Stimulated activated CD4-positive, alpha-beta T cell treated with anti-CD3 and anti-CD28 coated beads, Interleukin-2, amount 100 ng/mL, for 48 hours (primary cell): ENCODE data around the gene PLK5.
"Not testable (repeated sequence)": the region's sequence is repeated elsewhere in the genome, so short reads cannot be mapped to it uniquely, and the experiment has no call there.

ENCODE experiments used
- DNase-seq, 2 donors: peaks; one replicate each; pipeline ENCODE4 v3.0.0-alpha.2; 2020

PLK5 gene

DNA sequence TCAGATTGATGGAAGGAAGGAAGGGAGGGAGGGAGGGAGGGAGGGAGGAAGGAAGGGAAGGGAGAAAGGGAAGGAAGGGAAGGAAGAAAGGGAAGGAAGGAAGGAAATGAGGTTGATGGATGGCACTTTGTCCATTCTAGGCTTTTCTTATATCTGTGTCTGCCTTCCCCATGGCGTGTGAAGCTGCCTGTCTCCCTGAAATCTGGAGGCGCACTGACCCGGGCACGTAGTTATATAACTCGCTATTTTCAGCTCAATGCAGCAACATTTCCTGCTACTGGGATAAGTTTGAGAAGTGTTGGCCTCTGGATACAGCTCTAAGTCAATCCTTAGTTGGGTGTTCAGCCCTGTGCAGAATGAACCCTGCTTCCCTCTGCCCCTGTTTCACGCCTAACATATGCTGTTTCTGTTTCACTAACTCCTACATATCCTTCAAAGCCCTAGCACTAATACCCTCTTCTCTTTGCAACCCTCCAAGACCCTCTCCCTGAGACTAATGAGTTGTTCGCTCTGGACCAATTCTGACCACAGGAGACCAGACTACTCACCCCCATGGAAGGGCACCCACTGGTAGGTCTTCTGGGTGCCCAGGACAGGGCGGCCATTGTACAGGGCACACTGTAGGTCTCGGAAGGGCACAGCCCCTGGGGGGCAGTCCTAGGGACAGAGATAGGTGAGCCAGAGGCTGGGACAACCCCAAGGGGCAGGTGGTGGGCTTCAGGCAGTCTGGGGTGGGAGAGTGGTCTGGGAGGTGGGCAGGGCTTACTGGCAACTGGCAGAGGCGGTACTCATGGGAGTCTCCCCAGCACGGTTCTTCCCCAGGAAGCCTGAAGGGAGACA lies 14.1 kb upstream of the PLK5 start:
- no peak for DNase-seq

DNA sequence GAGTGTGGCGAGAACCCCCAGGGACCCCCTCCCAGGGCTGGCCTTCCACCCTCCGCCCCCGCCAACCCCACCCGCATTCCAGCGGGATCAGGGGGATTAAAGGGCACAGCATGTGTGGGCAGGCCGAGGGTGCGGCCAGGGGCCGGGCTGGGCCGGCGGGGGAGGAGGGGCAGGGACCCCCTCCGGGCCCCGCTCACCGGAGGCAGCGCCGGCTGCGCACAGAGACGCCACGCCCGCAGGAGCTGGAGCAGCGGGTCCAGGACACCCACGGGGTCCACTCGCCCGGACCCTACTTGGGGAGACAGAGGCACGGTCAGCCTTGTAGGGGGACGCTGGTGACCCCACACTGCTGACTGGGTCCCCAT lies 13.5 kb upstream of the PLK5 start:
- no peak for DNase-seq

- no peak for DNase-seq
Measured at GRCh38 chr19:1510807-1511206, 13.1 kb upstream of the PLK5 start.

- no peak for DNase-seq
Measured at GRCh38 chr19:1511318-1512317, 12.3 kb upstream of the PLK5 start.

- DNase-seq, result peak; percentile 68 to 73
Measured at GRCh38 chr19:1512671-1513498, 11.0 kb upstream of the PLK5 start, which contains the start of gene ADAMTSL5. TSS of gene ADAMTSL5 (minus strand) at chr19:1513019. CDS start at chr19:1510943, 2,076 bp downstream.

GRCh38 chr19:1513499-1514294 lies 10.2 kb upstream of the PLK5 start:
- peak; percentile 59 to 72 for DNase-seq

- DNase-seq, result no peak
Measured at GRCh38 chr19:1514295-1514661, 9.6 kb upstream of the PLK5 start.

DNA sequence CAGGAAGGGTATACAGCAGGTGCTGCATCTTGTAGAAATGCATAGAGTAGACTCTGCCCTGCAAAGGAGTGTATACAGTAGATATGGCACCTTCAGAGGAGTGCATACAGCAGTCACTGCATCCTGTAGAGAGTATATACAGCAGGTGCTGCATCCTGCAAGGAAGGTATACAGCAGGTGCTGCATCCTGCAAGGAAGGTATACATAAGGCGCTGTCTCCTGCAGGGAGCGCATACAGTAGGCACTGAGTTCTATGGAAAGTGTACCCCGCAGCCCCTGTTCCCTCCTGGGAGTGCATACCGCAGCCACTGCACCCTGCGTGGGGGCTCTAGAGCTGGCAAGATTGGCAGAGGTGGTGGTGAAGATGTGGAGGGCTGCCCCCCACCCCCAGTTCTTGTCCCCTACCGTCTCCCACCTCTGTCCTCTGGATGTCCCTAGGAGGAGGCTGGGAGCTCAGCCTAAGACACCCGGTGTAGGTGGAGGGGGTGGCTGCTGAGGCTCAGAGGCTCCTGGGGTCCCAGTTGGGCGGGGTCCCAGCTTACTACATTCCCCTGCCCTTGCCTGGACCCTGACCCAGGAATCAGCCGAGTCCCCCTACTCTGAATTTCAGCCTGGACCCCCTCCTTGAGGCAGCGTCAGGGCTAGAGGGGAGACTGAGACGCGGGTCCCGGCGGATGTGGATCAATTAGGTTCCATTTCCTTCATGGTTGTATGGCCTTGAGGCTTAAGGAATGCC lies 8.7 kb upstream of the PLK5 start:
- DNase-seq, result no peak

DNA sequence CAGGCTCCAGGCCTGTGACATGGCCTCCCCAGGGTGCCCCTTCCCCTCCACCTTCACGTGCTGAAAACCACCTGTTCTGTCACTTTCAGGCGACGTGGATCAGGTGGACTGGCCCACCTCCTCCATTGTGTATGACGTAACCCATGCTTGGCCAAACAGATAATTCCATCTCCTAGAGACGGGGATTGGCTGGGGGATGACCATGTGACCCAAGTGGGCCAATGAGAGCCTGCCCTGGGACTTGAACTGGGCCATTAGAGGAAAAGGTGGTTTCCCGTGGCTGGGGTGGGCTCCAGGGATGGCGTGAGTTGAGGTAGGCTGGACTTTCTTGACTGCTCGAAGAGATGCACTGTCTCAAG lies 7.5 kb upstream of the PLK5 start:
- DNase-seq, result no peak

GRCh38 chr19:1518471-1518870 lies 5.4 kb upstream of the PLK5 start:
- DNase-seq, result no peak

GRCh38 chr19:1519802-1520201 lies 4.1 kb upstream of the PLK5 start:
- not testable (repeated sequence) for DNase-seq

- no peak for DNase-seq
Measured at GRCh38 chr19:1520203-1520780, 3.6 kb upstream of the PLK5 start.

GRCh38 chr19:1521636-1522035 lies 2.2 kb upstream of the PLK5 start:
- no peak for DNase-seq

GRCh38 chr19:1522061-1522460 lies 1.8 kb upstream of the PLK5 start:
- no peak for DNase-seq

DNA sequence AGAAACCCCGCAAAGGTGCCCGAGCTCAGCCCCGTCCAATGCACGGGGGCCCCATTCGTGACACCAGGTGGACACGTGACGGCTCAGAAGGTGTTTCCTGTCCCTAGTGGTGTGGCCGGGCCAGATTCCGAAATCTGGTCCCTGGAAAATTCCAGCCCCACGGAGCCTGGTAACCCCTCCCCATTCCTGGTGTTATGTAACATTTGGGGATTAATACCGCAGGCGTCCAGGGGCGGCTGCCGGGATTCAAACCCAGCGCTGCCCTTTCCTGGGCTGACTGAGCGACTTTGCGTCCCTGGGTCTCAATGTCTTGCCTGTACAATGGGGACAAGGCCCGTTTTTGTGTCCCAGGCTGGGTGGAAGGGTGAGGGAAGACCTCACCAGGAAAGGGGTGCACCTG lies 1.0 kb upstream of the PLK5 start:
- DNase-seq, result no peak

GRCh38 chr19:1524287-1524971 lies 552 bp downstream of the PLK5 start:
- DNase-seq, result no peak

DNA sequence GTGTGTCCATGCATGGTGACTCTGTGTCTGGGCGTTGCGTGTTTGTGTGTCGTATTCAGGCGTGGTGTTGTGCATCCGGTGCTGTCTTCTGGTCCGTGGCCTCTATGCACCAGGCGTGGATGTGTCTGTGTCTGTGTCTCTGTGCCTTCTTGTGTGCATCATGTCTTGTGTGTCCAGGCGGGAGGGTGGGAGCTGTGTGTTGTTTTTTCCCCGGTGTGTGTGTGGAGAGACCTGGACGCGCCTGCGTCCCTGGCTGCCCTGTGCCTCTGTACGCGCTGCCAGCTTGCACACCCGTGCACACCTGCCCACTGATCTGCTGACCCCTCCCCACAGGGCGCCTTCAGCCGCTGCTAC lies 1.1 kb downstream of the PLK5 start:
- no peak for DNase-seq

- no peak for DNase-seq
Measured at GRCh38 chr19:1525343-1525742, 1.5 kb downstream of the PLK5 start.

DNA sequence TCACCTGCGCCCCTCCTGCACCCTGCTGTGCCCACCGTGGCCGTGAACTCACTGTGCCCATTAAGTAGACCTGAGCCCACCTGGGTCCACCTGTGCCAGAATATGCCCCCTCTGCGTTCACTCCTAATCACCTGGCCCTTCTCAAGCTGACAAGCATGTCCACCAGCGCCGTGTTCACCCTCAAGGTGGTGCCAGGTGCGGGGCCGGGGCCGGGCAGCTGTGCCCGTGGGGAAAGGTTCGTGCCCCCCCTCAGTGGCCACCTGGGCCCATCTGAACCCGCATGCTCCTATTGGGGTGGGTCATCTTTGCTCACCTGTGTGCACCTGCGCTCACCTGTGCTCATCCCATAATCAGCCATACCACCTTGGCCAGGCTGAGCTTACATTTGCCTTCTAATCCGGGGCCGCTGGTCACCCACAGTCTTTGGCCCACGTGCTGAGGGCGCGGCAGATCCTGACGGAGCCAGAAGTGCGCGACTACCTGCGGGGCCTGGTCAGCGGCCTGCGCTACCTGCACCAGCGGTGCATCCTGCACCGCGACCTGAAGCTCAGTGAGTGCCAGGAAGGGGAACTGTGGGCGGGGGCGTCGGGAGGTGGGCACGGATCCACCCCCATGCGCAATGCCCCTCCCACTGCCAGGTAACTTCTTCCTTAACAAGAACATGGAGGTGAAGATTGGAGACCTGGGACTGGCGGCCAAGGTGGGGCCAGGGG lies 2.3 kb downstream of the PLK5 start:
- no peak for DNase-seq
